A549 (cell line): ENCODE measurements around the gene PHF24. TPM values are rescaled to one million over a fixed set of nuclear protein-coding genes. Genes with fewer than 3 reads are reported as not detected.
"Not testable (repeated sequence)": the region's sequence is repeated elsewhere in the genome, so short reads cannot be mapped to it uniquely, and the experiment has no call there.

Experiments used
- ATAC-seq, 2 experiments: fragments of 200-7000 bp in 1 of 2; fragments of >200 bp in 1 of 2; cut with Nextera tagmentation in 1 of 2; cut with Tn5 transposase in 1 of 2; 3 replicates each; pipeline versions ENCODE4 v1.8.0 to v1.9.1; 2018 to 2020; ENCODE audit warnings: mild to moderate bottlenecking in 1 of 2, moderate library complexity in 1 of 2
- CTCF ChIA-PET: fragments of 300-600 bp; sonication (Branson Sonifier 250); formaldehyde crosslinking; extraction: SDS; loops from one replicate; lab custom pipeline; 2021; ENCODE audit warnings: antibody characterized with exemption, inconsistent platforms; lab: Yijun Ruan, JAX
- POLR2A ChIA-PET: fragments of 350-600 bp; formaldehyde crosslinking; extraction: SDS; loops from one replicate; lab custom pipeline; 2021; ENCODE audit warnings: antibody characterized with exemption, inconsistent platforms; lab: Yijun Ruan, JAX
- DNase-seq, 2 experiments: peaks; one replicate each; pipeline versions ENCODE4 v3.0.0 to v3.0.0-alpha.2; 2011 to 2016; ENCODE audit warnings: low read depth in 1 of 2, low spot score in 1 of 2
- FAIRE-seq: peaks from 2 replicates; lab custom pipeline; 2011; peaks lifted over from hg19 to GRCh38; lab: Jason Lieb, UNC
- H3K27ac ChIP-seq, 2 experiments: fragments of >200 bp; sonication (Bioruptor Twin); formaldehyde crosslinking; 3 replicates each; pipeline ENCODE4 v1.5.1; 2016 to 2017
- H3K4me1 ChIP-seq: fragments of >200 bp; sonication (Bioruptor Twin); formaldehyde crosslinking; 3 replicates; pipeline ENCODE4 v1.6.1; 2016
- H3K4me2 ChIP-seq: fragments of >200 bp; sonication (Bioruptor Twin); formaldehyde crosslinking; 3 replicates; pipeline ENCODE4 v1.6.1; 2016
- H3K4me3 ChIP-seq: fragments of >200 bp; sonication (Bioruptor Twin); formaldehyde crosslinking; 3 replicates; pipeline ENCODE4 v1.5.1; 2016
- H3K9me3 ChIP-seq: fragments of >200 bp; sonication (Bioruptor Twin); formaldehyde crosslinking; 3 replicates; pipeline ENCODE4 v1.6.1; 2016
- BHLHE40 ChIP-seq: IDR thresholded peaks from 2 replicates; pipeline ENCODE4 v1.6.1; 2012; ENCODE audit warnings: low read depth, low read length, inconsistent platforms
- EHMT2 ChIP-seq: fragments of 200-600 bp; sonication (generic); IDR thresholded peaks from 2 replicates; pipeline ENCODE4 v1.6.1; 2016; ENCODE audit warnings: antibody characterized with exemption, low read depth, mild to moderate bottlenecking, moderate library complexity
- HDAC2 ChIP-seq: fragments of 200-600 bp; sonication (generic); IDR thresholded peaks from 2 replicates; pipeline ENCODE4 v1.6.1; 2016
- MYC ChIP-seq: IDR thresholded peaks from 2 replicates; pipeline ENCODE4 v1.6.1; 2012; ENCODE audit warnings: mild to moderate bottlenecking, inconsistent platforms, low read length, improper control_type of control experiment, borderline replicate concordance
- NPAS2 ChIP-seq: fragments of 250-450 bp; sonication (Bioruptor Pico); IDR thresholded peaks from 2 replicates; pipeline ENCODE4 v1.8.0; 2022; ENCODE audit warnings: mild to moderate bottlenecking, moderate library complexity, borderline replicate concordance
- PHF8 ChIP-seq: fragments of 200-600 bp; sonication (generic); IDR thresholded peaks from 2 replicates; pipeline ENCODE4 v1.6.1; 2016; ENCODE audit warnings: low read depth, mild to moderate bottlenecking, antibody characterized with exemption, moderate library complexity, borderline replicate concordance
- POLR2A ChIP-seq: IDR thresholded peaks from 2 replicates; pipeline ENCODE4 v1.6.1; 2012; ENCODE audit warnings: mild to moderate bottlenecking, low read length
- POLR2AphosphoS2 ChIP-seq: conservative IDR thresholded peaks from 2 replicates; pipeline ENCODE4 v1.6.1; 2012; ENCODE audit warnings: low read length, improper control_type of control experiment, inconsistent platforms
- RAD21 ChIP-seq, 2 experiments: fragments of >200 bp in 1 of 2; sonication (Bioruptor Twin) in 1 of 2; formaldehyde crosslinking in 1 of 2; IDR thresholded peaks in 1 of 2; conservative IDR thresholded peaks in 1 of 2; 2 replicates in 1 of 2; 3 replicates in 1 of 2; pipeline ENCODE4 v1.6.1; 2012 to 2018; ENCODE audit warnings: inconsistent platforms in 1 of 2
- RCOR1 ChIP-seq: fragments of 150-350 bp; IDR thresholded peaks from 2 replicates; pipeline ENCODE4 v1.6.1; 2014; ENCODE audit warnings: antibody characterized with exemption, low read length, low read depth
- SREBF2 ChIP-seq: fragments of 450-650 bp; IDR thresholded peaks from 2 replicates; pipeline ENCODE4 v1.6.1; 2014; ENCODE audit warnings: mild to moderate bottlenecking, moderate library complexity
- ZFP36 ChIP-seq: fragments of 450-650 bp; IDR thresholded peaks from 2 replicates; pipeline ENCODE4 v1.6.1; 2014; ENCODE audit warnings: borderline replicate concordance; ENCODE audit not compliant: partially characterized antibody
- WGBS: methylation state at CpG from one replicate; pipeline ENCODE4 v1.1.6; 2017; ENCODE audit errors: missing lambda C conversion rate; 5-methylcytosine and 5-hydroxymethylcytosine counted together
- polyA plus RNA-seq, 4 experiments: library from polyadenylated mRNA; depleted of rRNA in 3 of 4; stranded (reverse); fragments of >200 nt; fragmentation: RNase III in 1 of 4; extraction: RNeasy Plus Mini Kit Qiagen cat#74134 plus additional on column Dnase treatment in 1 of 4; gene quantifications; 2 replicates in 3 of 4; 3 replicates in 1 of 4; pipeline ENCODE4 v1.2.3, GENCODE V29; 2011 to 2017
- TF ChIP-seq, protein P1 (sequence below): fragments of 200-600 bp; sonication (generic); IDR thresholded peaks from 2 replicates; pipeline ENCODE4 v1.6.1; 2016; ENCODE audit warnings: antibody characterized with exemption, mild to moderate bottlenecking, moderate library complexity
- TF ChIP-seq, protein P2 (sequence below): fragments of 150-350 bp; IDR thresholded peaks from 2 replicates; pipeline ENCODE4 v1.6.1; 2014; ENCODE audit warnings: low read depth, mild to moderate bottlenecking, low read length
- TF ChIP-seq, protein P3 (sequence below): IDR thresholded peaks from 2 replicates; pipeline ENCODE4 v1.6.1; 2012
- TF ChIP-seq, protein P4 (sequence below): fragments of >200 bp; sonication (Bioruptor Twin); formaldehyde crosslinking; IDR thresholded peaks from 2 replicates; pipeline ENCODE4 v1.6.1; 2016

Gene PHF24
- polyA plus RNA-seq, 2 of the 4 experiments (the other 2 are of a cell fraction) = not detected

DNA sequence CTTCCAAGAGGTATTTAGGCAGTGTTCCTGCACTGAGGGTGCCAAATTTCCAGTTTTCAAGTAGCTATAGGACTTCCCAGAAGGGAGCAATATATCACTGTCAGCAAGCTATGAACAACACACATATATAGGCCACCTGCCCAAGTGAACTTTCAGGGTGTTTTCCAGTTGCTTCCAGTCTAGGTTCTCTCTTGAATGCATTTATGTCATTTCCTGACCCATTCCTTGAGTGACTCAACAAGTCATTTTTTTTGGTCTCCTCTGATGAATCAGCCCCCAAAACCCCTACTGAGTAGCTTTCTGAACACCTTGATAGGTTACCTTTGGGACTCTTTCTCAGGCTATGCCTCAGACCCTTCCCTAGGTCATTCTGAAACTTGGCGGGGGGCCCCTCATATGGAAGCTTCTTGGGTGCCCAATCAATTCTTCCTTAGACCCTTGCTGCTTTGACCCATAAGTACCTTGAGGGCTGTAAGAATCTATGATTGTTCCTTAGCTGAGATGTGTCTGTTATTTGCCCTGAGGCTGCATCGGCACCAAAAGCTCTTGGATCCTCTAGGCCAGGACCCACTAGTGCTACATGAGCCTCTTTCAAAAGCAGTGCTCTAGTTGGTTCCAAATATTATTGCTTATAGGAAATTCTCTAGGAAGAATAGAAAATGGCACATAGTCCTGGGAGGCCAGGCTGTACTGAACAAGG is 43.9 kb downstream of the PHF24 start (continued):
- TF ChIP-seq BHLHE40 = no peak
- TF ChIP-seq NPAS2 = no peak
- TF ChIP-seq POLR2A = no peak
- TF ChIP-seq, protein P1, sequence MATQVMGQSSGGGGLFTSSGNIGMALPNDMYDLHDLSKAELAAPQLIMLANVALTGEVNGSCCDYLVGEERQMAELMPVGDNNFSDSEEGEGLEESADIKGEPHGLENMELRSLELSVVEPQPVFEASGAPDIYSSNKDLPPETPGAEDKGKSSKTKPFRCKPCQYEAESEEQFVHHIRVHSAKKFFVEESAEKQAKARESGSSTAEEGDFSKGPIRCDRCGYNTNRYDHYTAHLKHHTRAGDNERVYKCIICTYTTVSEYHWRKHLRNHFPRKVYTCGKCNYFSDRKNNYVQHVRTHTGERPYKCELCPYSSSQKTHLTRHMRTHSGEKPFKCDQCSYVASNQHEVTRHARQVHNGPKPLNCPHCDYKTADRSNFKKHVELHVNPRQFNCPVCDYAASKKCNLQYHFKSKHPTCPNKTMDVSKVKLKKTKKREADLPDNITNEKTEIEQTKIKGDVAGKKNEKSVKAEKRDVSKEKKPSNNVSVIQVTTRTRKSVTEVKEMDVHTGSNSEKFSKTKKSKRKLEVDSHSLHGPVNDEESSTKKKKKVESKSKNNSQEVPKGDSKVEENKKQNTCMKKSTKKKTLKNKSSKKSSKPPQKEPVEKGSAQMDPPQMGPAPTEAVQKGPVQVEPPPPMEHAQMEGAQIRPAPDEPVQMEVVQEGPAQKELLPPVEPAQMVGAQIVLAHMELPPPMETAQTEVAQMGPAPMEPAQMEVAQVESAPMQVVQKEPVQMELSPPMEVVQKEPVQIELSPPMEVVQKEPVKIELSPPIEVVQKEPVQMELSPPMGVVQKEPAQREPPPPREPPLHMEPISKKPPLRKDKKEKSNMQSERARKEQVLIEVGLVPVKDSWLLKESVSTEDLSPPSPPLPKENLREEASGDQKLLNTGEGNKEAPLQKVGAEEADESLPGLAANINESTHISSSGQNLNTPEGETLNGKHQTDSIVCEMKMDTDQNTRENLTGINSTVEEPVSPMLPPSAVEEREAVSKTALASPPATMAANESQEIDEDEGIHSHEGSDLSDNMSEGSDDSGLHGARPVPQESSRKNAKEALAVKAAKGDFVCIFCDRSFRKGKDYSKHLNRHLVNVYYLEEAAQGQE = no peak
- TF ChIP-seq PHF8 = no peak
- no peak for TF ChIP-seq RCOR1

DNA sequence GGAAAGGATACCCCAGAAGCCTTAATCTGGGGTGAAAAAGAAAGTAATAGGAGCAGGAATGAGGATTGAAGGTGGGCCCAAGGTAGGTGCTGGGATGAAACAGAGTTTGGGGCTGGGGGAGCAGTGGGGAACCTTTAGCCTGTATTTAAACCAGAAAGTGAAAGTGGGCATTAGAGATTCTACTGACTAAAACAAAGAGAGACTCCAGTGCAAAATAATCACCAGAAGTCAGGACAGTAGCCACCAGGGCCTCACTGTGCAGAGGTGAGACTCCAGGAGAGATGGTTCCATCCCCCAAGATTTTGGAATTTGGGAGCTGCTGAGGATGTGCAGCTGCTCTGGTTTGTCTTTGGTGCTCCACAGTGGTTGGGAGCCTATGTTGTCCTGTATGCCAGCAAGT is 44.5 kb downstream of the PHF24 start:
- no peak overlapping the region for H3K4me2 ChIP-seq
- DNase-seq (no peak), FAIRE-seq (no peak), ATAC-seq (no peak)
- H3K9me3 ChIP-seq = no peaks in the 10 kb centered on the region
- H3K4me3 ChIP-seq = no peak overlapping the region
- POLR2A ChIA-PET = no interaction called here
- CTCF ChIA-PET = interaction anchor here (0.8 to 10.4 kb wide), 5 partner anchors 9 to 105 kb away, joined by 3 to 132 read pairs (median 7); a partner anchor contains a TSS
- no peak overlapping the region for H3K27ac ChIP-seq
- H3K4me1 ChIP-seq = peaks cover 5% of the 10 kb centered on the region; the same call in 1 of the 3 replicates
- TF ChIP-seq HDAC2 (no peak), SREBF2 (no peak), EHMT2 (no peak), POLR2AphosphoS2 (no peak), ZFP36 (no peak)
- TF ChIP-seq, protein P2, sequence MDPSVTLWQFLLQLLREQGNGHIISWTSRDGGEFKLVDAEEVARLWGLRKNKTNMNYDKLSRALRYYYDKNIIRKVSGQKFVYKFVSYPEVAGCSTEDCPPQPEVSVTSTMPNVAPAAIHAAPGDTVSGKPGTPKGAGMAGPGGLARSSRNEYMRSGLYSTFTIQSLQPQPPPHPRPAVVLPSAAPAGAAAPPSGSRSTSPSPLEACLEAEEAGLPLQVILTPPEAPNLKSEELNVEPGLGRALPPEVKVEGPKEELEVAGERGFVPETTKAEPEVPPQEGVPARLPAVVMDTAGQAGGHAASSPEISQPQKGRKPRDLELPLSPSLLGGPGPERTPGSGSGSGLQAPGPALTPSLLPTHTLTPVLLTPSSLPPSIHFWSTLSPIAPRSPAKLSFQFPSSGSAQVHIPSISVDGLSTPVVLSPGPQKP = no peak
- TF ChIP-seq, protein P3, sequence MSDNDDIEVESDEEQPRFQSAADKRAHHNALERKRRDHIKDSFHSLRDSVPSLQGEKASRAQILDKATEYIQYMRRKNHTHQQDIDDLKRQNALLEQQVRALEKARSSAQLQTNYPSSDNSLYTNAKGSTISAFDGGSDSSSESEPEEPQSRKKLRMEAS = no peak
- TF ChIP-seq, protein P4, sequence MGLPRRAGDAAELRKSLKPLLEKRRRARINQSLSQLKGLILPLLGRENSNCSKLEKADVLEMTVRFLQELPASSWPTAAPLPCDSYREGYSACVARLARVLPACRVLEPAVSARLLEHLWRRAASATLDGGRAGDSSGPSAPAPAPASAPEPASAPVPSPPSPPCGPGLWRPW = no peak

DNA sequence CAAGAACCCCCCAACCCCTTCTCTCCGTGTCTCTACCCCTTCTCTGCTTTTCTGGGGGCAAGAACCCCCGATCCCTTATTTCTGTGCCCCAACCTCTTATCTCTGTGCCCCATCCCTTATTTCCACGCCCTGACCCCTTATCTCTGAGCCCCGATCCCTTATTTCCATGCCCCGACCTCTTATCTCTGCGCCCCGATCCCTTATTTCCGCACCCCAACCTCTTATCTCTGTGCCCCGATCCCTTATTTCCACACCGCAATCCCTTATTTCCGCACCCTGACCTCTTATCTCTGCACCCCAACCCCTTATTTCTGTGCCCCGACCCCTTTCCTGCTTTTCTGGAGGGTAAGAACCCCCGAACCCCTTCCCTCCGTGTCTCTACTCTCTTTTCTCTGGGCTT is 46.2 kb downstream of the PHF24 start:
- FAIRE-seq, H3K27ac ChIP-seq, CTCF ChIA-PET, DNase-seq, H3K4me2 ChIP-seq, POLR2A ChIA-PET, H3K4me3 ChIP-seq, ATAC-seq, H3K4me1 ChIP-seq, H3K9me3 ChIP-seq: not testable (repeated sequence)
- 75% methylated on average over 14 of the region's 14 CpGs for WGBS

DNA sequence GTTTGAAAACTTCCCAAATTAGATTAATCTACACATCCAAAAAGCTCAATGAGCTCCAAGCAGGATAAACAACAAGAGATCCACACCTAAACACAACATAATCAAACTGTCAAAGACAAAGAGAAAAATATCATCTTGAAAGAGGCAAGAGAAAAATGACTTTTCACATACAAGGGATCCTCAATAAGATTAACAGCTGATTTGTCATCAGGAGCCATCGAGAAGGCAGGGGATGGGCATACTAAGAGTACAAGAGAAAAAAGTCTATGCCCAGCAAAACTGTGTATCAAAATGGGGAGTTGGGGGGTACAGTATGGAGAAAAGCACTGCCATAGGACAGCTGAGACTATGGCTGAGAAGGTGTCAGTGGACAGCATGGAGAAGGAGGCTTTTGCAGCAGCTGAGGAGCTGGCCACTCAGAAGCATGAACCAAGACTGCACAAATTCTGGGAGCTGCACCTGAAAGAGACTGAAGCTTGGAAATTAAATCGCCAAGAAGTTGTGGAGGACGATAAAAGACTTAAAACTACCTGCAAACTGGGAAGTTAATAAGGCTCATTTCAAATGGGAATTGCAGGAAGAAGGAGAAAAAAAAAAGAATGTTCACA is 52.4 kb downstream of the PHF24 start:
- DNase-seq = no peak
- WGBS = 80% methylated on average over 3 of the region's 3 CpGs
- no peak for ATAC-seq
- no peak for FAIRE-seq
- no peak overlapping the region for H3K27ac ChIP-seq
- H3K4me3 ChIP-seq = no peak overlapping the region
- ChIA-PET CTCF (interaction anchor here (0.8 to 3.8 kb wide), 6 partner anchors 14 to 111 kb away, joined by 3 to 15 read pairs (median 3); no protein-coding TSS in a partner anchor), POLR2A (no interaction called here)
- H3K4me2 ChIP-seq = no peak overlapping the region
- peaks cover 14% of the 10 kb centered on the region for H3K9me3 ChIP-seq
- no peaks in the 10 kb centered on the region for H3K4me1 ChIP-seq
- TF ChIP-seq, protein P3 = no peak
- TF ChIP-seq PHF8 (no peak), POLR2A (no peak), MYC (no peak), RAD21 (conservative IDR thresholded peaks at IDR 0.05 in 1 of 2, IDR thresholded peaks at IDR 0.05 in 1 of 2) (no peak)
